Parathyroid adenoma (tissue), 2 donors: Measurements from ENCODE around the gene BSN.

Experiments
- H2AFZ ChIP-seq: fragments of 300-600 bp; sonication (generic); one replicate; pipeline ENCODE4 v1.7.0; 2017; ENCODE audit warnings: antibody characterized with exemption, mild to moderate bottlenecking
- H3K27ac ChIP-seq: fragments of 300-600 bp; sonication (generic); one replicate; pipeline ENCODE4 v1.7.0; 2017
- H3K27me3 ChIP-seq: fragments of 300-600 bp; sonication (generic); one replicate; pipeline ENCODE4 v1.7.0; 2017; ENCODE audit warnings: low read length; ENCODE audit not compliant: control insufficient read depth, insufficient read depth
- H3K36me3 ChIP-seq: fragments of 300-600 bp; sonication (generic); one replicate; pipeline ENCODE4 v1.7.0; 2017; ENCODE audit warnings: low read length; ENCODE audit not compliant: control insufficient read depth, insufficient read depth
- H3K4me1 ChIP-seq: fragments of 300-600 bp; sonication (generic); one replicate; pipeline ENCODE4 v1.7.0; 2017; ENCODE audit warnings: control low read depth
- H3K4me2 ChIP-seq: fragments of 300-600 bp; sonication (generic); one replicate; pipeline ENCODE4 v1.7.0; 2017; ENCODE audit warnings: low read length
- H3K4me3 ChIP-seq: fragments of 300-600 bp; sonication (generic); one replicate; pipeline ENCODE4 v1.7.0; 2017; ENCODE audit warnings: low read depth, low read length
- H3K79me2 ChIP-seq: fragments of 300-600 bp; sonication (generic); one replicate; pipeline ENCODE4 v1.7.0; 2017; ENCODE audit warnings: control low read depth
- H3K9ac ChIP-seq: fragments of 300-600 bp; sonication (generic); one replicate; pipeline ENCODE4 v1.7.0; 2017; ENCODE audit warnings: mild to moderate bottlenecking
- H3K9me3 ChIP-seq: fragments of 300-600 bp; sonication (generic); one replicate; pipeline ENCODE4 v1.7.0; 2017; ENCODE audit warnings: low read length; ENCODE audit not compliant: control insufficient read depth
- TF ChIP-seq, protein P1 (sequence below): fragments of 300-600 bp; sonication (generic); IDR thresholded peaks from one replicate; pipeline ENCODE4 v1.7.0; 2017; ENCODE audit warnings: antibody characterized with exemption, mild to moderate bottlenecking
- donor health status: primary hyperparathyroidism.

BSN gene

DNA sequence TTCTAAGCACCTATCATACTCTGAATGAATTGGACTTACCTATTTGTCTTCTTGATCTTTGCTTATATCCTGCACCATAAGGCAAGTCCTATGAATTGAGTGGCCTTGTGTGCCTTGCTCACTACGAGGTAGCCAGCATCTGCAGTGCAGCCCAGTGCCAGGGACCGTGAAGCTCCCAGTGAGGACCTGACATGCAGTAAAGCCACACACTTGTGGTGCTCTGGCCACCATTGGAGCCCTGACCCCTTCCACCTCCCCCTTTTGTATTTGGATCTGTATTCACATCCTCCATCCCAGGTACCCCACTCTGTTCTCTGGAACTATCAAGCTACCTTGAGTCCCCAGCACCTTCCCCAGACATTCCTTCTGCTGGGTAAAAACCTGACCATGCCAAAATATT lies 52.1 kb downstream of the BSN start:
- Histone ChIP-seq H2AFZ (no peak overlapping the region), H3K4me1 (peaks cover 10% of the 10 kb centered on the region), H3K27ac (no peak overlapping the region), H3K36me3 (no peaks in the 10 kb centered on the region), H3K27me3 (no peaks in the 10 kb centered on the region), H3K9me3 (no peaks in the 10 kb centered on the region), H3K4me3 (no peak overlapping the region), H3K4me2 (no peak overlapping the region), H3K9ac (no peak overlapping the region), H3K79me2 (peaks cover 13% of the 10 kb centered on the region)
- TF ChIP-seq, protein P1, sequence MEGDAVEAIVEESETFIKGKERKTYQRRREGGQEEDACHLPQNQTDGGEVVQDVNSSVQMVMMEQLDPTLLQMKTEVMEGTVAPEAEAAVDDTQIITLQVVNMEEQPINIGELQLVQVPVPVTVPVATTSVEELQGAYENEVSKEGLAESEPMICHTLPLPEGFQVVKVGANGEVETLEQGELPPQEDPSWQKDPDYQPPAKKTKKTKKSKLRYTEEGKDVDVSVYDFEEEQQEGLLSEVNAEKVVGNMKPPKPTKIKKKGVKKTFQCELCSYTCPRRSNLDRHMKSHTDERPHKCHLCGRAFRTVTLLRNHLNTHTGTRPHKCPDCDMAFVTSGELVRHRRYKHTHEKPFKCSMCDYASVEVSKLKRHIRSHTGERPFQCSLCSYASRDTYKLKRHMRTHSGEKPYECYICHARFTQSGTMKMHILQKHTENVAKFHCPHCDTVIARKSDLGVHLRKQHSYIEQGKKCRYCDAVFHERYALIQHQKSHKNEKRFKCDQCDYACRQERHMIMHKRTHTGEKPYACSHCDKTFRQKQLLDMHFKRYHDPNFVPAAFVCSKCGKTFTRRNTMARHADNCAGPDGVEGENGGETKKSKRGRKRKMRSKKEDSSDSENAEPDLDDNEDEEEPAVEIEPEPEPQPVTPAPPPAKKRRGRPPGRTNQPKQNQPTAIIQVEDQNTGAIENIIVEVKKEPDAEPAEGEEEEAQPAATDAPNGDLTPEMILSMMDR, result no peak

DNA sequence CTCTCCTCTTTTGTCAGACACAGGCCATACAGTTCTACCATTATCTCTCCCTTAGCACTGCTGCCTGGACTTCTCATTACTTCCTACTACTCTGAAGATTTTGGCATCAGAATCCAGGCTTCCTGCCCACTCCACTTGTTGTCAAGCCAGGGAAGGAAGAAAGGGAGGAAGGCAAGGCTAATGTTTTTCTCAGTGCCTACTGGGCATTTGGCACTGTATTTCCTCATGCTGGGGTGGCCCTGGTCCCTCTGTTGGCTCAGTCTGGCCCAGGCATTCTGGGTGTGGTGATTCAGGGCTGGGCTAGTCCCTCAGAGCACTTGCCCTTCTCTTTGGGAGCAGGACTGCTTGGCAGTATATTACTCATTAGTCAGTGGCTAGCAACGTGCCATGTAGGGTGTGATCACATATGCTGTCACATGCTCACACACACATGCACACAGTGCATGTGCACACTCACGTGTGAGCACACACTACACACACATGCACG lies 52.9 kb downstream of the BSN start:
- Histone ChIP-seq H3K27me3 (no peaks in the 10 kb centered on the region), H3K4me1 (peaks cover 7% of the 10 kb centered on the region), H3K36me3 (no peaks in the 10 kb centered on the region), H3K27ac (no peak overlapping the region), H3K79me2 (peaks cover 15% of the 10 kb centered on the region), H2AFZ (no peak overlapping the region), H3K9ac (no peak overlapping the region), H3K9me3 (no peaks in the 10 kb centered on the region), H3K4me3 (no peak overlapping the region), H3K4me2 (no peak overlapping the region)
- TF ChIP-seq, protein P1, result no peak

DNA sequence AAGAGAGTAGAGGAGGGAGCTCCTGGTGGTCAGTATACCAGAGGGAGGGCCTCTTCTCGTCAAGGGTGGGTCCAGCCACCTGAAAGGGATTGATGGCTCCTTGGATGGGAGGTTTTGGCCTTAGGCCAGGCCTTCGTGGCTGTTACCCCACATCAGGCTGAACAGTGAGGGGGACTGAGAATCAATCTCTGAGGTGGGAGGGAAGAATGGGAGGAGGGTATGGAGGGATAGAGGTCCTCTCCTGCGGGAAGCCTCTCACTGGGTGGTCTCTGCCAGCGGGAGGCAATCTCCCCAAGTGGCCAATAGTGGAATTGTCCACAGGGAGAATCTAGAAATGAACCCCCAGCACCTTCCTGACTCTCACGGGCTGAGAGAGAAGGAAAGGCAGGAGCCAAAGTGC lies 53.5 kb downstream of the BSN start:
- H3K27ac ChIP-seq, result no peak overlapping the region
- no peak overlapping the region for H3K4me2 ChIP-seq
- H3K79me2 ChIP-seq, result peaks cover 17% of the 10 kb centered on the region
- TF ChIP-seq, protein P1, result no peak
- H3K4me1 ChIP-seq, result peaks cover 6% of the 10 kb centered on the region
- no peak overlapping the region for H2AFZ ChIP-seq
- H3K9me3 ChIP-seq, result no peaks in the 10 kb centered on the region
- no peak overlapping the region for H3K4me3 ChIP-seq
- no peaks in the 10 kb centered on the region for H3K27me3 ChIP-seq
- H3K9ac ChIP-seq, result no peak overlapping the region
- H3K36me3 ChIP-seq, result no peaks in the 10 kb centered on the region

DNA sequence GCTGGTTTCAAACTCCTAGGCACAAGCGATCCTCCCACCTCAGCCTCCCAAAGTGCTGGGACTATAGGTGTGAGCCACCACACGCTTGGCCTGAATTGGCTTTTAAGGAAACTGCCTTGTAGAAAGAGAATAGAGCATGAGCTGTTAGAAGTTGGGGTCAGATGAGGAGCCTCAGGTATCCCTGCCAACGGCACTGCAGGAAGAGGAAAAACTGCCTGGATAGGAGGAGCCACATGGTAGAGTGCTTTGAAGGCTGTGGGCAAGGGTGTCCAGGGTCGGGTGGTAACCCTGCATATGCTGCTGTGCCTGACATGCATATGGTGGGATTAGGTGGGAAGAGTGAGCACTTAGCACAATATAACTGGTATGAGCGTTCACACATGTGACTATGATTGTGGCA lies 55.0 kb downstream of the BSN start:
- Histone ChIP-seq H3K4me2 (no peak overlapping the region), H3K27ac (no peak overlapping the region), H3K36me3 (no peaks in the 10 kb centered on the region), H3K4me1 (peaks cover 6% of the 10 kb centered on the region), H2AFZ (no peak overlapping the region), H3K79me2 (peaks cover 18% of the 10 kb centered on the region), H3K9ac (no peak overlapping the region), H3K27me3 (no peaks in the 10 kb centered on the region), H3K9me3 (no peaks in the 10 kb centered on the region), H3K4me3 (no peak overlapping the region)
- TF ChIP-seq, protein P1, result no peak

DNA sequence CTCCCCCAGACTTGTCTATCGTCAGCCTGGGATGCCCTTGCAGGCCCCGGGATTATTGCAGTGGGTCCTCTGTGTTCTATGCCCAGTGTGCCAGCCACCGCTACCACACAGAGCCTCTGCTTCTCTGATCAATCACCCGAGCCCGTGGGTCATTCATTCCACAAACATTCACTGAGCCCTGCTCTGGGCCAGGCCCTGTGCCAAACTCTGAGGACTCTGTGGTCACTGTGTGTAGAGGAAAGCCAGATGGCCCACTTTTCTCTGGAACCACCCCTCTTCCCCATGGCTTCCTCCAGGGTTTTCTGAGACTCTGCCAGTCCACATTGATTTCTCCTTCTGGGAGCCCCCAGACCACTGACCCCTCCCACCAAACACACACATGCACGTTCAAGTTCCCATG lies 55.5 kb downstream of the BSN start:
- Histone ChIP-seq H3K36me3 (no peaks in the 10 kb centered on the region), H3K79me2 (peaks cover 18% of the 10 kb centered on the region), H3K9ac (no peak overlapping the region), H3K9me3 (no peaks in the 10 kb centered on the region), H3K4me3 (no peak overlapping the region), H3K4me1 (peaks cover 6% of the 10 kb centered on the region), H2AFZ (no peak overlapping the region), H3K27me3 (no peaks in the 10 kb centered on the region), H3K4me2 (no peak overlapping the region), H3K27ac (no peak overlapping the region)
- TF ChIP-seq, protein P1, result no peak
